ENCODE data around the gene FALEC.

The FALEC gene

GRCh38 chr1:150512846-150513245, 2.7 kb upstream of the FALEC start:
- no peak for DNase-seq

- DNase-seq: no peak
Observed at GRCh38 chr1:150513351-150513791, 2.2 kb upstream of the FALEC start.

- no peak for DNase-seq
Observed at GRCh38 chr1:150514260-150514659, 1.3 kb upstream of the FALEC start.

- no peak for DNase-seq
Observed at GRCh38 chr1:150514913-150515327, 632 bp upstream of the FALEC start.

GRCh38 chr1:150516050-150516591, 569 bp downstream of the FALEC start:
- DNase-seq: peak; percentile 8

- no peak for DNase-seq
Observed at GRCh38 chr1:150516616-150517015, 1.1 kb downstream of the FALEC start.

- no peak for DNase-seq
Observed at GRCh38 chr1:150521196-150521968, 5.8 kb downstream of the FALEC start.

GRCh38 chr1:150525348-150525747, 9.8 kb downstream of the FALEC start:
- DNase-seq: no peak

- no peak for DNase-seq
Observed at GRCh38 chr1:150528196-150528595, 12.6 kb downstream of the FALEC start.

- no peak for DNase-seq
Observed at GRCh38 chr1:150529017-150529416, 13.5 kb downstream of the FALEC start.

GRCh38 chr1:150530491-150531159, 15.1 kb downstream of the FALEC start:
- DNase-seq: no peak

GRCh38 chr1:150532860-150533259, 17.3 kb downstream of the FALEC start:
- DNase-seq: no peak

GRCh38 chr1:150534002-150534401, 18.4 kb downstream of the FALEC start:
- DNase-seq: no peak

- no peak for DNase-seq
Observed at GRCh38 chr1:150535511-150536287, 20.1 kb downstream of the FALEC start.

- no peak for DNase-seq
Observed at GRCh38 chr1:150536836-150537731, 21.5 kb downstream of the FALEC start.

- DNase-seq: no peak
Observed at GRCh38 chr1:150537732-150538684, 22.5 kb downstream of the FALEC start.

GRCh38 chr1:150543500-150544143, 28.1 kb downstream of the FALEC start:
- no peak for DNase-seq

- no peak for DNase-seq
Observed at GRCh38 chr1:150544204-150544603, 28.7 kb downstream of the FALEC start.

- DNase-seq: no peak
Observed at GRCh38 chr1:150545486-150546032, 30.0 kb downstream of the FALEC start.

- DNase-seq: no peak
Observed at GRCh38 chr1:150546294-150546937, 30.9 kb downstream of the FALEC start.
